ENCODE measurements around the gene STRADB.
"Not testable (repeated sequence)": the region's sequence is repeated elsewhere in the genome, so short reads cannot be mapped to it uniquely, and the experiment has no call there.

STRADB gene

GRCh38 chr2:201470821-201471731 is 19.5 kb downstream of the STRADB start:
- DNase-seq = no peak

DNA sequence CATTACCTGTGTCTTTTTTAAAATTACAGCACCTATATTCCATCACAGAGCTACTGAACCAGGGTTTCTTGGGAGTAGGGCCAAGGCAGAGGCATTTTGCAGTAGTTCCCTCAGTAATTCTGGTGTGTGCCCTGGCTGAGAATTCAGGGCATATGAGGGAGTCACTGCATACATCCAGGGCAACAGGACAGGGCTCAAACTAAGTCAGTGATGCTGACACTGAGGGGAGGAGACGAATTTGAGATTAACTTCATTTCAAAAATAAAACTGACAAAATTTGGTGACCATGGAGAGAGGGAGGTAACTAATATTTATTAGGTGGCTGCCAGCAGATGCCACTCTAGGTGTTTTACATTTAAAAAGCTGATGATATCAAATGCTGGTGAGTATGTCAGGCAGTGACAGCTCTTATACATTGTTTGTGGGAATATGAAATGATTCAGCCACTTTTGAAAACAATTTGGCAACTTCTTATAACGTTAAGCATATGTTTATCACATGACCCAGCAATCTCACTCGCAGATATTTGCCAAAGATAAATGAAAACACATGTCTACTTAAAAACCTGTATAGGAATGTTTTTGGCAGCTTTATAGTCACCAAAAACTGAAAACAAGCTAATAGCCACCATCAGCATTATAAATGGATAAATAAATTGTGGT is 20.3 kb downstream of the STRADB start:
- DNase-seq = no peak

GRCh38 chr2:201472411-201472810 is 20.9 kb downstream of the STRADB start:
- no peak for DNase-seq

DNA sequence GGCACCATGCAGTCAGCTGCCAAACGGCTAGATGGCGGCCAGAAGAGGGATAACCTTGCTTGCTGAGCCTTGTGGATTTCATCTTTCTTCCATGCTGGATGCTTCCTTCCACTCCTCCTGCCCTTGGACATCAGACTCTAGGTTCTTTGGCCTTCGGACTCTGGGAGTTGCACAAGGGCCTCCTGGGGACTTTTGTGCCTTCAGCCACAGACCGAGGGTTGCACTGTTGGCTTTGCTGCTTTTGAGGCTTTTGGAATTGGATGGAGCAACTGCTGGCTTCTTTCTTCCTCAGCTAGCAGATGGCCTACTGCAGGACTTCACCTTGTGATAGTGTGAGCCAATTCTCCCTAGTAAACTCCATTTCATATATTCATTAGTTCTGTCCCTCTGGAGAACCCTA is 31.0 kb downstream of the STRADB start:
- no peak for DNase-seq

- no peak for DNase-seq
Observed at GRCh38 chr2:201483342-201483741, 31.8 kb downstream of the STRADB start.

- DNase-seq = not testable (repeated sequence)
Observed at GRCh38 chr2:201483758-201484157, 32.2 kb downstream of the STRADB start.

DNA sequence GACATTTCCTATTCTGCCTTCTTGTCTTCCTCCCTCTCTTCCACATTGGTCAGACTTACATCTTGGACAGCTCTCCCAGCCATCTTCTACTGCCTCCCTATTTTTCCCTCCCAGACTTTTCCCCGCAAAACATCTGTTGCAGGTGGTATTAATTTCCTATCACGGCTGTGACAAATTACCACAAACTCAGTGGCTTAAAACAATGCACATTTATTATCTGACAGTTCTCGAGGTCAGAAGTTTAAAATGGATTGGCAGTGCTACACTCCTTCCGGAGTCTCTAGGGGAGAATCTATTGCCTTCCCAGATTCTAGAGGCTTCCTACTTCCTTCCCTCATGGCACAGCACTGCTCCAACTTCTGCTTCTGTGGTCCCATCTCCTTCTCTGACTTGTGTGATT is 33.3 kb downstream of the STRADB start:
- DNase-seq = no peak

GRCh38 chr2:201490291-201490690 is 38.8 kb downstream of the STRADB start:
- no peak for DNase-seq

DNA sequence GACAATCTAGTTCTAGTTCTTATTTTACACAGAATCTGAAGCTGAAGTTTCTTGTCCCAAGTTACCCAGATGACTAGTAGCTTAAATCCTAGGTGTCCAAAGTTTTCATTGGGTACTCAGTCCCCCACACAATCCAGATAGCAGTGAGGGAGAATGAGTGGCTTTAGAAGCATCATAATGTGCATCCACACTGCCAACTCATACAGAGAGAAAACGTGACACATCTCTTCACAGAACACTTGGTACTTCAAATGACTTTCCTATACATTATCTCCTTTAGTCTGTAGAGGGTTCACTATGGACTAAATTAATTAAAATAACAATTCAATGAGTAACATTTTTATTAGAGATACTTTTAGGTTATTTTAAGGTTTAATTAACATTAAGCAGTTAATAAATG is 45.2 kb downstream of the STRADB start:
- DNase-seq = no peak

DNA sequence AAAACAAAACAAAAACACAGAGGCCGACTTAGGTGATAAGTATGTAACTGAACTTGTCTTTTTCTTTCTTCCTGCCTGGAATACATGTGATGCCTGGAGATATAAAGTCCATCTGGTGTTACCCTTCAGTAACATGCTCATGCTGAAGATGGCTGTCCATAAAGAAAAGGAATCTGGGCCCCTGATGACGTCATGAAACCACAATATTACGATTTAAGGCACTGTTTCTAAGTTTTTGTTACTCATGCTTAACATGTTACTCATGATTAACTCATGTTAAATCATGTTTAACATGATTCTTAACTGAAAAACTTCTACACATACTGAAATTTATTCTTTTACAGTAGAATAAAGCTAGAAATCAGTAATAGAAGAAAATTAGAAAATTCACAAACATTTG is 49.0 kb downstream of the STRADB start:
- no peak for DNase-seq

DNA sequence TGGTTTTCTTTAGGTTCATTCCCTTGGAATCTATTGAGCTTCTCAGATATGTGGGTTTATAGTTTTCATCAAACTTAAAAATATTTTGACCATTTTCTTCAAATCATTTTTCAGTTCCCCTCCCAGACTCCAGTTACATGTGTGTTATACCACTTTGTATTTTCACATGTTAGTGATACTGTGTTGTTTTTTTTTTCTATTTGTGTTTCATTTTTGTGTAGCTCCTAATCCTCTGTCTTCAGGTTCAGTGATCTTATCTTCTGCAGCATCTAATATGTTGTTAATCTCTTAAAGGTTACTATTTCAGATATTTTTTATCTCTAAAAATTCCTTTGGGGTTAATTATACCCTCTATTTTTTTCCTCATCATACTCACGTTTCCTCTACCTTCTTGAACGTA is 51.2 kb downstream of the STRADB start:
- no peak for DNase-seq

GRCh38 chr2:201507725-201508124 is 56.2 kb downstream of the STRADB start:
- DNase-seq = no peak

- DNase-seq = no peak
Observed at GRCh38 chr2:201513271-201513670, 61.7 kb downstream of the STRADB start.

- DNase-seq = no peak
Observed at GRCh38 chr2:201515573-201516246, 64.2 kb downstream of the STRADB start.

DNA sequence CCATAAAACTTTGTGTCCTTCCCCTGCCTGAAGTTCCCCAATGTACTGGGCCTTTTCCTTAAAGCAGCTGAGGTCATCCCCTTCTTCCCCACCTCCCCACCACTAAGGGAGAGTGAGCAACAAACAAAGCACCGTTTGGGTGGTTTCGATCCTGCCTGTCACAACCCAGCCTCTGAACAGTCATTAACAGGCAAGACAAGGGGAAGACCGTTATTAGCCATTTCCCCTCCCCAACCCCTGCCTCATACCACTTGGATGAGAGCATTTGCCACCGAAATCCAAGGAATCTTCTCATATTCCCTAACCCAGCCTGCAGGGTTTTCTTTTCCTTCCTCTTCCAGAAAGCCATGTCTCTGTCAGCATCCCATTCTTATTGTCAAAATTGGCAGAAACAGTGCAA is 65.6 kb downstream of the STRADB start:
- DNase-seq = no peak

GRCh38 chr2:201520201-201520600 is 68.7 kb downstream of the STRADB start:
- DNase-seq = no peak

DNA sequence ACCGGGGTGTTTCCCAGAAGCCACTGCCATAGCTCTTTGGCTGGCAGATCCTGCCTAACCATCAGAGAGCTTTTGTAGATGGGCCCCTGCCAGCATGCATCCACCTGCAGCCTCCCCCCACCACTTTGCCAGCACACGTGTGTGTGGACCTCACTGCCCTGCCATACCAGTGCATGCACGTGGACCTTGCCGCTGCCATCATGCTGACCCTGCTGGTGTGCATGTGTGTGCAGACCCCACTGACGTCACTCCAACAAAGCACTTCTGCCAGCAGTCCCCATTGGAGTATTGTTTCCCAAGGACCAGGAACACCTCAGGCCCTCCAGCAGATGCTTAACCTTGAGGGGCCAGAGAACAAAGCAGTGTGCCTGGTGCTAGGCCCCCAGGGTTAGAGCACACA is 71.4 kb downstream of the STRADB start:
- DNase-seq = no peak

DNA sequence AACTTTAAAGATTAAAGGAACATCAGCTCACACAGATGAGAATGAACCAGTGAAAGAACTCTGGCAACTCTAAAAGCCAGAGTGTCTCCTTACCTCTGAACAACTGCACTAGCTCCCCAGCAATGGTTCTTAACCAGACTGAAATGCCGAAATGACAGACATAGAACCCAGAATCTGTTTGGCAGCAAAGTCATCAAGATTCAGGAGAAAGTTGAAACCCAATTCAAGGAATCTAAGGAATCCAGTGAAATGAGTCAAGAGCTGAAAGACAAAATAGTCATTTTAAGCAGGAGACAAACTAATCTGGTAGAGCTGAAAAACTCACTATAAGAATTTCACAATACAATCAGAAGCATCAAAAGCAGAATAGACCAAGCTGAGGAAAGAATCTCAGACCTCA is 72.0 kb downstream of the STRADB start:
- DNase-seq = no peak

All from NCI-H1105 (cell line).